Suprapubic skin (tissue), 4 donors: ENCODE data around the gene GMPR. TPM values are rescaled to one million over a fixed set of nuclear protein-coding genes. Genes with fewer than 3 reads are reported as not detected.

Source experiments
- DNase-seq, 2 donors: peaks; one replicate each; pipeline ENCODE4 v3.0.0-alpha.2; 2019; ENCODE audit warnings: low spot score in 2 of 2
- H3K27ac ChIP-seq: fragments of 200-600 bp; sonication (generic); one replicate; pipeline ENCODE4 v1.5.1; 2019
- H3K27me3 ChIP-seq: fragments of 200-600 bp; sonication (generic); one replicate; pipeline ENCODE4 v1.5.1; 2019
- H3K36me3 ChIP-seq: fragments of 200-600 bp; sonication (generic); one replicate; pipeline ENCODE4 v1.5.1; 2019
- H3K4me1 ChIP-seq: fragments of 200-600 bp; sonication (generic); one replicate; pipeline ENCODE4 v1.5.1; 2019
- H3K4me3 ChIP-seq: fragments of 200-600 bp; sonication (generic); one replicate; pipeline ENCODE4 v1.5.1; 2019; ENCODE audit warnings: mild to moderate bottlenecking
- H3K9me3 ChIP-seq: fragments of 200-600 bp; sonication (generic); one replicate; pipeline ENCODE4 v1.5.1; 2019
- CTCF ChIP-seq, 2 donors: fragments of 200-600 bp in 1 of 2; fragments of 450-650 bp in 1 of 2; sonication (generic) in 1 of 2; IDR thresholded peaks; one replicate each; pipeline ENCODE4 v1.5.1; 2016 to 2019; ENCODE audit warnings: antibody characterized with exemption in 2 of 2, mild to moderate bottlenecking in 1 of 2, moderate library complexity in 1 of 2
- EP300 ChIP-seq: sonication (generic); formaldehyde crosslinking; IDR thresholded peaks from one replicate; pipeline ENCODE4 v1.6.1; 2017; ENCODE audit warnings: antibody characterized with exemption
- POLR2A ChIP-seq, 2 donors: fragments of 450-650 bp; IDR thresholded peaks; one replicate each; pipeline ENCODE4 v1.6.1; 2017; ENCODE audit warnings: antibody characterized with exemption in 2 of 2, mild to moderate bottlenecking in 2 of 2, moderate library complexity in 2 of 2
- POLR2AphosphoS5 ChIP-seq, 3 donors: sonication (generic); formaldehyde crosslinking; IDR thresholded peaks; one replicate each; pipeline ENCODE4 v1.6.1; 2017; ENCODE audit warnings: antibody characterized with exemption in 3 of 3
- WGBS: methylation state at CpG from one replicate; pipeline ENCODE4 v1.1.5; 2018; 5-methylcytosine and 5-hydroxymethylcytosine counted together
- total RNA-seq, 4 donors: library from RNA; depleted of rRNA; stranded (reverse); fragments of >200 nt; gene quantifications; one replicate each; pipeline ENCODE4 v1.1.0, GENCODE V29; 2016

The GMPR gene
- 10 to 100 TPM in 2 of 4 donors, 1 to 10 TPM in 2; 4.9 to 16.4 (median 12.9) TPM for total RNA-seq

GRCh38 chr6:16238057-16238962 is at the start of gene GMPR:
TSS of gene GMPR (plus strand) at chr6:16238587. CDS start at chr6:16238694, 107 bp downstream.
- no peaks in the 10 kb centered on the region for H3K9me3 ChIP-seq
- peak; percentile 89 to 90 for DNase-seq
- peaks cover 25% of the 10 kb centered on the region for H3K4me1 ChIP-seq
- 7% methylated on average over 73 of the region's 84 CpGs for WGBS
- peak in 1 of 2 donors; percentile 17 for TF ChIP-seq POLR2A (IDR thresholded peaks at IDR 0.05)
- TF ChIP-seq CTCF (IDR thresholded peaks at IDR 0.05), result no peak
- peak within 1 kb of the TSS; percentile 65 for H3K27ac ChIP-seq
- no peaks in the 10 kb centered on the region for H3K36me3 ChIP-seq
- H3K27me3 ChIP-seq, result no peaks in the 10 kb centered on the region
- H3K4me3 ChIP-seq, result peak within 1 kb of the TSS; percentile 68

DNA sequence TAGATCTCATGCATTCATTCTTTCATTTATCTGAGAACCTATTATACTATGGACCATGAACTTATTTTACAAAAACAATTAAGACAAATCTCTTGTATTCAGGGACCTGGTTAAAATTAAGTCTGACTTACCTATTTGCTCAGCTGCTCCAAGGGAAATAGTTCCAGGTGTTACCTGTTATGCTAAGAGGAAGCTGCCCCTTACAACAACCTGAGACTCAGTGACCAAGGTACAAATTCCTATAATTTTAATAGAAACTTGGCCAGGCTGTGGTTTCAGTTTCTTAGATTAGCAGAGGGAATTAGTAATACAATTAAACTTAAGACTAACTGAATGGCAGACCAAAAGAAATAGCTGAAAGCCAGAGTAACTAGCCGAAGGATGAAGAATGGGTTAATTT is 48.2 kb upstream of the GMPR start:
- TF ChIP-seq POLR2AphosphoS5 (IDR thresholded peaks at IDR 0.05) (no peak), EP300 (no peak), POLR2A (IDR thresholded peaks at IDR 0.05) (no peak), CTCF (IDR thresholded peaks at IDR 0.05) (no peak)
- Histone ChIP-seq H3K9me3 (no peaks in the 10 kb centered on the region), H3K4me1 (no peaks in the 10 kb centered on the region), H3K36me3 (no peaks in the 10 kb centered on the region), H3K27ac (no peak overlapping the region), H3K27me3 (no peaks in the 10 kb centered on the region), H3K4me3 (no peak overlapping the region)
- DNase-seq, result no peak
- 93% methylated on average over 1 of the region's 1 CpG for WGBS

GRCh38 chr6:16196260-16196983 is 42.0 kb upstream of the GMPR start:
- Histone ChIP-seq H3K9me3 (no peaks in the 10 kb centered on the region), H3K27ac (no peak overlapping the region), H3K4me3 (no peak overlapping the region), H3K36me3 (no peaks in the 10 kb centered on the region), H3K27me3 (no peaks in the 10 kb centered on the region), H3K4me1 (peaks cover 15% of the 10 kb centered on the region)
- WGBS, result 82% methylated on average over 14 of the region's 14 CpGs
- TF ChIP-seq CTCF (IDR thresholded peaks at IDR 0.05), result no peak
- DNase-seq, result no peak

- WGBS, result 65% methylated on average over 11 of the region's 19 CpGs
- Histone ChIP-seq H3K4me1 (peaks cover 15% of the 10 kb centered on the region), H3K27me3 (no peaks in the 10 kb centered on the region), H3K27ac (no peak overlapping the region), H3K36me3 (no peaks in the 10 kb centered on the region), H3K4me3 (no peak overlapping the region), H3K9me3 (no peaks in the 10 kb centered on the region)
- DNase-seq, result no peak
- no peak for TF ChIP-seq POLR2A (IDR thresholded peaks at IDR 0.05)
- TF ChIP-seq CTCF (IDR thresholded peaks at IDR 0.05), result no peak
- TF ChIP-seq EP300, result no peak
- TF ChIP-seq POLR2AphosphoS5 (IDR thresholded peaks at IDR 0.05), result no peak
Observed at GRCh38 chr6:16196984-16197546, 41.3 kb upstream of the GMPR start.
